Stimulated activated CD8-positive, alpha-beta memory T cell treated with anti-CD3 and anti-CD28 coated beads, Interleukin-7, amount 100 ng/mL, for 4 hours (primary cell): ENCODE measurements around the gene ZYX.

Source experiments
- DNase-seq, 2 donors: peaks; one replicate each; pipeline ENCODE4 v3.0.0-alpha.2; 2020; ENCODE audit warnings: low read depth in 2 of 2

The ZYX gene

DNA sequence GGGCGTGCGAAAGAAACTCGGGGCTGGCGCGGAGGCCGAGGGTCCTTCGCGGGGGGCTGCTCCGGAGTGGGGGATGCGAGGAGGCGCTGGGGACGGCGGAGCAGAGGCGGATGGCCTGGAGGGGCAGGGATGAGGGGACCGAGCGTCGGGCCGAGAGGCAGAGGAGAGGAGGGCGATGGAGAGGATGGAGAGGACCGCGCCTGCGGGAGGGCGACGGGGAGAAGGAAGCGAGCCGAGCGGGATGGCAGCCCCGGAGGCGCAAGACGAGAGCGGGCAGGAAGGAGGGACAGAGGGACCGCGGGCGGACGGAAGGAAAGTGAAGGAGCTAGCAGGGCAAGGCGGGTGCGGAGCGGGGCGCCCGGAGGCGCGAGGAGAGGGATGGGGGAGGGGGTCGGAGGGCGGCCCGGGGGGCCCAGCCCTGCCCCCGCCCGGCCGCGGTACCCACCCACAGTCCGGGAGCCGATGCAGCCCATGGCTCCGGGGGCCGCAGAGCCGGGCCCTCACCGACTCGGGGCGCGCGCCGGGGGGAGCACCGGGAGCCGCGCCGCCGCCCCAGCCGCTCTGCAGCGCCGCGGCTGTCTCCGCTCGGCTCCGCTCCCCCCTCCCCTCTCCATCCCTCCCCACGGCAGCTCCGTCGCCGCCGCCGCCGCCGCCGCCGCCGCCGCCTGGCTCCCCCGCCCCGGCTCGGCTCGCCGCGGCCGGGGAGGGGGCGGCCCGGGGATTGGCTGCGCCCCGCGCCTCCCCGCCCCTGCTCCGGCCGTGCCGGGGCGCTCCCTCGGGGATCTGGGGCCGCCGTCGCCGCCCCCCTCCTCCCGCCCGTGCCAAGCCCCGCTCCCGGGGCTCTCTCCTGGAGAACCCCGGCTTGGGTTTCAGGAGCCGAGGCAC is 18.8 kb upstream of the ZYX start, which contains the start of gene FAM131B:
TSS of gene FAM131B (minus strand) at position 583 of the 885 bp plus-strand sequence. CDS start at position 473, 110 bp downstream.
- DNase-seq: peak in 1 of 2 donors; percentile 28

DNA sequence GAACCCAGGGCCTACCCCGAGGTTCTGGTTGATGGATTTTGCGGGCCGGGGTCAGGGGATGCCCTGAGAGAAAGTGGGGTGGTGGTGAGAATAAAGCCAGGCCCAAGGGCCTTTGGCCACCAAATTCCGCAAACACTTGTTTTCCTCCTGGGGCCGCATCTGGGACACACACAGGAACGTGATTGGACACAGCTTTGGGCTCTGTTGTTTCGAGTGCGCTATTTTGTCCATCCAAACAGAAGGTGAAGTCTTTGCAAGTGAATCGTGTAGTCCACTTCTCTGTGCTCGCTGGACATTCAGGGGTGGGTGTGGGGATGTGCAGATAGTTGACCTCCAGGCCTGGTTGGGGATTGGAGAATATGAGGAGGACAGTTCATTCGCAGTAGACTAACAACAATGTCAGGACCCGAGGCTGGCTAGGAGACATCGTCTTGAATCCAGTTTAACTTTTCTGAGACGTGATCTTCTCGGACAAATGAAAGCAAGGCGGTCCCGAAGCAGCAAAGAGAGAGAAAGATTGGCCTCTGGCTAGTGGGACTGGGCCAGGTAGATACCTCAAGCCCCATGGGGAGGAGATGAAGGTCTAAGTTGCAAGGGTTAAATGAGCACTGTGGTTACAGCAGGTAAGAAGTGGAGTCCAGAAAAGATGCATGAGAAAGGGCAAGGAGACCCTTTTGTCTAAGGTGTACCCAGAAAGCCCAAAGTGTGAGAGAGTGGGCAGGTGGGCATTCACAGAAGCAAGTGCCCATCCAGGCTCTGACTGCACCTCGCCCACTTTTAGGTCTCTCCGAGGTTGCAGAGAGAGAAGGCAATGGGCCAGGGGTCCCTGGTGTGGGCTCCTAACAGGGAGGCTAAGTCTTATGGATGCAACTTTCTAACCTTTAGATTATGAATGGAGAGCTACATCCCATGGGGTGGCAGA is 17.9 kb upstream of the ZYX start:
- no peak for DNase-seq

DNA sequence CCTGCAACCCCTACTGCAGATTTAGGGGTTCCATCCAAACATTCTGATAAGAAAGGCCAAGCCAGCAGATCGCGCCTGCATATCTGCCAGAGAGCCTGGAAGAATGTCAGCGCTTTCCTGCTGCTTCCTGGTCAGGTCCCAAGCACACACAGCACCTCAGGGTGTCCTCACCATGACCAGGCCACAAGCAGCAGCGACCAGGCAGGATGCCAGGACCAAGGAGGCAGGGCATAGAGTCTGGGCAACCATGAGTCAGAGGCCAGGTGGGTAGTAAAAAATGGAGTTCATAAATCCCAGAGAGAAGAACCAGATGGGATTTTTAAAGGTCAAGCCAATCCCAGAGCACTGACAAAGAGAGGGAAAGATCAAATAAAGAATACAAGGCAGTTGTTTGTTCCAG is 13.2 kb upstream of the ZYX start:
- DNase-seq: no peak

DNA sequence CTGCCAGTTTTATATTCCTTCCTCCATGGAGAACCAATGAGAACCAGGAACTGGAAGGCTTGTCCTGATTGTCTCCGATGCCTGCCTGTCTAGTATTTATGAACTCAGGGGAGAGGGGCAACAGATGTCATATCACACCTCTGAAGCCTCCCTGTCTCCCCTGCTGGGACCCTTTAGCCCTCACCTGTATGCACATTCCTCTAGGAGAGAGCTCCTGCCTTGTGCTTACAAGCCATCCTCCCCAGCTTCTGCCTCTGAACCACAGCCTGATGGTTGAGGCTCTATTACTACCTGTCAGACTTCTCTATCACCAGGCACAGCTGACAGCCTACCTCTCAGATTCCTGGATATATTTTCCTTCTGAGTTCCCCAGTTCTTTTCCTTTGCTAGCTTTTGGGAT is 12.8 kb upstream of the ZYX start:
- no peak for DNase-seq

DNA sequence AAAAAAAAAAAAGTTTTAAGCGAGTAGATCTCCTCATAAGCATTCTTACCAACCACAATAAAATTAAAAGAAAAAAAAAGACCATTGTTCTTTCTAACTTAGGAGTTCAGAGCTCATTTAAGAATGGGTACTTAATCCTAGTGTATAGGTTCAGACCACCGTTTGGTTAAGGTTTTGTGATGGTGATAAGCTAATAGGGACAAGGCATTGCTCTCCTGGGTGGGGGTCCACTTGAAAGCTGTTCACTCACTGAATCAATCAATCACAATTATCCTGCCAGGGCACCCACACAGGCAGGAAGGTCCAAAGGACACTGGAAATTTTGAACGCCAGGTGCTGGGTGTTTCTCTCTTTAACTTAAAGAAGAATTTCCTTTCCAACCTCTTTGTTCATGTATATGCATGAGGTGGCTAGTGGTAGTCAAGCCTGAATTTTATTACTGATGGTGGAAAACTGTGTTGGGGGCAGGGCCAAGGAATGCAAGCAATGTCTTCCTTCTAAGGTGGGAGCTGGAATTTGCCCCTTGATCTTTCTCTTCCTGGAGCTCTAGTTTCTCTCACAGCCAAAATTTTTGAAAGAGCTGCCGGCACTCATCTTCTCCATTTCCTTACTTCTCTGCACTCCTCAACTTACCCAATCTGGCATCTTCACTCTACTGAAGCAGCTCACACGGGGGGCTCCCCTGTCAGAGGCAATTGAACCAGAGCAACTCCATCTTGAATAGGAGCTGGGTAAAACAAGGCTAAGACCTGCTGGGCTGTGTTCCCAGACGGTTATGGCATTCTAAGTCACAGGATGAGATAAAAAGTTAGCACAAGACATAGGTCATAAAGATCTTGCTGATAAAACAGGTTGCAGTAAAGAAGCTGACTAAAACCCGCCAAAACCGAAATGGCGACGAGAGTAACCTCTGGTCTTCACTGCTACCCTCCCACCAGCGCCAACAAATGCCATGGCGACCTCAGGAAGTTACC is 11.2 kb upstream of the ZYX start:
- DNase-seq: no peak

DNA sequence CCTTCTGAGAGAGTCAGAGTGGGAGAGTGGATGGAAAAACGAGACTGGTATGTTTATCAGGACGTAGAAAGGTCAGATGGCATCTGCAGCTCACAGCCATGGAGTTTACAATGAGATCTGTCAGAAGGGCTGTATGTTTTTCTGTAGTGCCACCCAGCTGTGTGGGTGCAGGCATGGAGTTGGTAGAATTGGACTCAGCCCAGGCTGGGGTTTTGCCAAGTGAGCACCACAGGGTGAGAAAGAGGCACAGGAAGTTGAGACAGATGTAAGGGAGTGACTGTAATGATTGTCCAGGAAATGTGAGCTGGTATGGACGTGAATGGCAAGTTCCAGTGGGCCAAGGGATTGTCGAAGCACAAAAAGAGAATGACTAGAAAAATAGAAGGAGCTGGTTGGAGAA is 9.1 kb upstream of the ZYX start:
- peak in 1 of 2 donors; percentile 33 for DNase-seq

DNA sequence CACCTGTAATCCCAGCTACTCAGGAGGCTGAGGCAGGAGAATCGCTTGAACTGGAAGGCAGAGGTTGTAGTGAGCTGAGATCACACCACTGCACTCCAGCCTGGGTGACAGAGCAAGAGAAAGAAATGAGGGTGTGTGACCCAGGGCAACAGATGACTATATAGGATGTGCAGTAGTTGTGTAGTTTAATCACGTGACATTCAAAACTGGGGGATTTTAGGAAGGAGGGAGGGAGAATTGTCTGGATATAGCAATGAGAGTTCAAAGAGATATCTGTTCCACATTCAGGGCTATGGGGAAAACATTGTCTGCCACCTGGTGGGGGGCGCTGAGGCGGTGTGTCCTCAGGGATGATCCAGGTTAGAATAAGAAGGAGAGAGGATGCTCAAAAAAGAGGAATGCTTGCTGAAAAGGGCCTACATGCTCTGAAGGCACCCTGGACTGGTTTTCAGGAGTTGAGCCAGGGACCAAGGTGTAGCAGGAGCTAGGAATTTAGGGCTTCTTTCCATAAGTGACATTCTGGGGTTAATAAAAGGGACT is 7.8 kb upstream of the ZYX start:
- DNase-seq: no peak

DNA sequence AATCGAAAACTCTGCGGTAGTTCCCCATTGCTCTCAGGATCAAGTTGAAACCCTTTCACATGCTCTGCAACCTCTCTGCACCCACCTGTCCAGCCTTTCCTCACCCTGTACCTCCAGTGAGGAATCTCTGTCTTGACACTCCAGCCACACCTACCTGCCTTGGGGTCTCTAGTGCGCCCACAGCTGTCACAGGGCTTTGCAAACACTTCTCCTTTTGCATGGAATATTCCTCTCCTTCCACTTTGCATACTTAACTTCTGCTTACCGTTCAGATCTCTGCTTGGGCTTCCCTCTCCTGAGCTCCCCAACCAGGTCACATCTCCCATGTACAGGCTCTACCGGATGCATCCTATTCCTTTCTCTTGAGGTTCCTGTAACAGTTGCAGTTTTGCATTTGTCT is 6.6 kb upstream of the ZYX start:
- no peak for DNase-seq

DNA sequence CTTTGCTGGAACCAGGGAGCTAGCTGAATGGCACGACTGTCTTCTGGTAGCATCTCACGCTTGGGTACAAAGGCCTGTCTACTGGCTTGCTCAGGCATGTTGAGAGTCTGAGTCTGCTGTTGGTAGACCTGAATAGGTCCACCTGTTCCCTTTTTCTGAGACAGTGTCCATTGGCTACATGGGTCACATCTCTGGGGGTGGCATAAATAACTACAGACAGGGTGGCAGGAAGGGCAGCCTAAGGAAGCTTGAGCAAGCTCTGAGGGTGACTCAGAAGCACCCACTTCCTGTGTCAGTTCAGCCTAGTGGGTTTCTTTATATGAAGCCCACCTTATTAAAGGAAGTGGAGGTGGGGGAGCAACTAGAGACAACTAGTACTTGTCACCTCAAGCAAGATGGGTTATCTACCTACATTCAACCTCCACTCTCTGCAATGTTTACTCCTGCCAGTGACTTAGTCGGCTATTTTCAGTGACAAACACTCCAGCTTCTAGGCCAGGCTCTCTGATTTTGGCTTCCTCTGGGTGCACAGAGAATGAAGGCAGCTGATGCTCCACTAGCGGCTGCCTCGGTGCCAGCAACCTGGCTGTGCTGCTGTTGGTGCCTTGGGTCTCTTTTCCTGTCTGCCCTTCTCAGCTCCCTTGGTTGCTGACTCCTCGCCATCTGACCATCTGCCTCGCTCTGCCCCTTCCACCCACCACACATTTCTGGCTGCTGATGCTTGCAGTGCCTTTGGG is 5.7 kb upstream of the ZYX start:
- peak; percentile 41 to 47 for DNase-seq

DNA sequence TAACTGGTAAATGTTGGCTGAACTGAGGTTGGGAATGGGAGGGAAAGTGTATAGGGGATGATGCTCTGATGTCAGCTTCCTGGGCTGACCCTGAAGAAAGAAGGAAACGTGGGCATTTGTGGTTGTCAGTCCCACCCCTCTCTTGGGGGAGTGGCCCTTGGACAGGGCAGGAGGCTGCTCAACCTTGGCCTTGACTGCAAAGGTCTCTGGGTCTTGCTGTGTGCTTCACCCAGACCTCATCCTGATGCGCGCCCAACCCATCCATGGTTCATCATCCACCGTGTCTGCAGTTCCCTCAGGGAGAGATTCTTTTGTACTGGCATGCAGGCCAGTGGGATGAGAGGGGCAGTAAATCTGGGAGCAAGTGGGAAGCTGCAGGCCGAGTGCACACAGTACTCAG is 4.7 kb upstream of the ZYX start:
- no peak for DNase-seq

DNA sequence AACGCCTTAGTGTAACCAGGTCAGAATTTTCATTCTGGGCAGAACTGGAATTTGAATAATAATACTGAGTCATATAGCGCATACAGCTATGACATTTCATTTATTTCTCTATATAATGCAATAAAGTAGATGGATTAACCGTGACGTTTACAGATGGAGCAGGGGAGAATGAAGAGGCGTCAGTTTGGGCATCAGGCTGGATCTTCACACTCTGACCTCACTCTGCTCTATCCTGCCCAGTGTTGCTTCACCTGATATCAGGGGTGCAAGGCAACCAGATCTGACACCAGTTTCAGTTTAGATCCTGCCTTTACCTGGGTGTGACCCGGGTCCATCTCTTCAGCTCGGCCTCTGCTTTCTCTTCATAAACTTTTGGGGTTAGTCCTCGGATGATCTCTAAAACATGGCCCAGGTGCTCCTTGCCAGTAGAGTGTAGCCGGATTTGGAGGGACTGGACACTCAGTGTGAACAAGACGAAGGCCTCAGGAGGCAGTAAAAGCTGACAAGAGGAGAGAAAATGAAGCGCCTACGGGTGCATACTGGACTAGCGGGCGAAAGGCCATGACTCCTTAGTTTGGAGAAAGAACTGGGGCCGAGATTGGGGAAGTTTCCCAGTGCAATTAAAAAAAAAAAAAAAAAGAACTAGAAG is 1.4 kb upstream of the ZYX start:
- DNase-seq: no peak

DNA sequence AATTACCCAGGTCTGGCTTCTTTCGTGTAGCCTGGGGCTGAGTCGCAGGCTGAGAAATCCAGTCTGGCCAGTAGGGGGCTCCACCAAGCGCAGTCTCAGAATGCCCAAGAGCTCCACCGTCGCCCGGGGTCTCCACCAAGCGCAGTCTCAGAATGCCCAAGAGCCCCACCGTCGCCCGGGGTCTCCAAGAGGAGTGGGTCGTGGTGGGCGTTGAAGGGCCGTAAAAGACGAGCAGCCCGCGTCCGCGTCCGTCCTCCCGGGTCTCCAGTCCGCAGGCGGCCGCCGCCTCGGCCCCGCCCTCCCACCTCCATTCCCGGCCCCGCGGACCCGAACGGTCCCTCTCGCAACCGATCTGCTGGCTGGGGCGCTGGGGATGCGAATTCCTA is 892 bp upstream of the ZYX start:
- DNase-seq: peak; percentile 72 to 78

DNA sequence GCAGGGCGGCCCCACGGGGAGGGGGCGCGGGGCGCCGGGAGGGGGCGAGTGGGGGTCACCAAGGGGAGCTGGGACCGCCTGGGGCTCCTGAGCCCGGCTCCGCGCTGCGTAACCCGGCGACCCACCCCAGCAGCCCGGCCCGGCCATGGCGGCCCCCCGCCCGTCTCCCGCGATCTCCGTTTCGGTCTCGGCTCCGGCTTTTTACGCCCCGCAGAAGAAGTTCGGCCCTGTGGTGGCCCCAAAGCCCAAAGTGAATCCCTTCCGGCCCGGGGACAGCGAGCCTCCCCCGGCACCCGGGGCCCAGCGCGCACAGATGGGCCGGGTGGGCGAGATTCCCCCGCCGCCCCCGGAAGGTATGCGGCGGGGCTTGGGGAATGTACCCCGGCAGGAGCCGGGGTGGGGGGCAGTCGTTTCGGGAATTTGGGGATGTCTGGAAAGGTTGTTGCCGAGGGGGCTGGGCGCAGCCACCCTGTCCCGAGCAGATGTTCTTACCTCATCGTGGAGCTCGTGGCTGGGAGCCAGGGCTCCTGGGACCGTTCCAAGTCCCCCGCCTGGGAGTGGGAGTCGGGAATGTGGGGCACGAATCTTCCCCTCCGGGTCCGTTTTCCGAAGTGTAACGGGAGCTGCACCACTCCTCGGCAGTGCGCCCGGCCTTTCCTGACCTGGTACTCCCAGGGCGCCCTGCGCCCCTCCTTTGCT is 431 bp downstream of the ZYX start:
- DNase-seq: no peak

DNA sequence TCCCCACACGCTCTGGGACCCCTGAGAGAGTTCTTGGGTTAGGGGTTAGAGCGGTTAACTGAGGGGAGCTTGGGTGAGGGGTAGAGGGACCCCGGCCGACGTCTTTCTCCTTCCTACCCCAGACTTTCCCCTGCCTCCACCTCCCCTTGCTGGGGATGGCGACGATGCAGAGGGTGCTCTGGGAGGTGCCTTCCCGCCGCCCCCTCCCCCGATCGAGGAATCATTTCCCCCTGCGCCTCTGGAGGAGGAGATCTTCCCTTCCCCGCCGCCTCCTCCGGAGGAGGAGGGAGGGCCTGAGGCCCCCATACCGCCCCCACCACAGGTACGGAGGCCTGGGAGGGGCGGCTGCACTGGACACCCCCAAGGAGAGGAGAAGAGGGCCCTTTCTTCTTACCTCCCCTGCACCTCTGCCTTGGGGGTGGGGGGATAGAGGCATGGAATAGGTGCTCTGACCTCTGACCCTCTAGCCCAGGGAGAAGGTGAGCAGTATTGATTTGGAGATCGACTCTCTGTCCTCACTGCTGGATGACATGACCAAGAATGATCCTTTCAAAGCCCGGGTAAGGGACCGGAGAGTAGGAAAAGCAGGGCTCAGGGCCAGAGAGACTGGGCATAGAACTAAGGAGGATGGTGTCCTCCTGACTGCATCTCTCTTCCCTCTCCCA is 1.1 kb downstream of the ZYX start:
- DNase-seq: no peak

DNA sequence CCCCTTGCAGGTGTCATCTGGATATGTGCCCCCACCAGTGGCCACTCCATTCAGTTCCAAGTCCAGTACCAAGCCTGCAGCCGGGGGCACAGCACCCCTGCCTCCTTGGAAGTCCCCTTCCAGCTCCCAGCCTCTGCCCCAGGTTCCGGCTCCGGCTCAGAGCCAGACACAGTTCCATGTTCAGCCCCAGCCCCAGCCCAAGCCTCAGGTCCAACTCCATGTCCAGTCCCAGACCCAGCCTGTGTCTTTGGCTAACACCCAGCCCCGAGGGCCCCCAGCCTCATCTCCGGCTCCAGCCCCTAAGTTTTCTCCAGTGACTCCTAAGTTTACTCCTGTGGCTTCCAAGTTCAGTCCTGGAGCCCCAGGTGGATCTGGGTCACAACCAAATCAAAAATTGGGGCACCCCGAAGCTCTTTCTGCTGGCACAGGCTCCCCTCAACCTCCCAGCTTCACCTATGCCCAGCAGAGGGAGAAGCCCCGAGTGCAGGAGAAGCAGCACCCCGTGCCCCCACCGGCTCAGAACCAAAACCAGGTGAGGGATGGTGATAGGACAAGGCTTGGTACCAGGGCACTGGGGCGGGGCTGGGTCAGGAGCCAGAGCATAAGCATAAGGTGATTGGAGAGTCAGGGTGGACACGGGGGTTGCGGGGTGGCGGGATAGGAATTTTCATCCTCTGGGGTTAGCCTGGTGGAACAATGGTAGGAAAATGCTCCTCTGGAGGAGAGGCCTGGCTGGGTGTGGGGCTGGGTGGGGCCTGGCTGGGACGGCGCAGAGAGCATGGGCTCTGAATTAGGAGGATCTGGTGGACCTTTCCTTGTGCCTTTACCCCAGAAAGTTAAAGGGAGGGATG is 1.9 kb downstream of the ZYX start:
- no peak for DNase-seq

DNA sequence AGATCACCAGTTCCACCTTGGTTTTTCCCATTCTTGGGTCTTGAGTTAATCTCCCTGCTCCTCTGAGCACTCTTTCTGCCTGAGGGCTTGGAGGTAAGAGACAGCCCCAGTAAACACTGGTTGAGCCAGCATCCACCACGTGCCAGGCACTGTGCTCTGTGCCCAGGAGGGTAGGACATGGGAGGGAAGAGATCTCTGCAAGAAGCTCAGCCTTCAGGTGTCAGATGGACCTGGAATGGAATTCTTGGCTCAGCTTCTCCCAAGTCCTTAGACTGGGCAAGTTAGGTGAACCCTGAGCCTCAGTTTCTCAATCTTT is 2.5 kb downstream of the ZYX start:
- no peak for DNase-seq

DNA sequence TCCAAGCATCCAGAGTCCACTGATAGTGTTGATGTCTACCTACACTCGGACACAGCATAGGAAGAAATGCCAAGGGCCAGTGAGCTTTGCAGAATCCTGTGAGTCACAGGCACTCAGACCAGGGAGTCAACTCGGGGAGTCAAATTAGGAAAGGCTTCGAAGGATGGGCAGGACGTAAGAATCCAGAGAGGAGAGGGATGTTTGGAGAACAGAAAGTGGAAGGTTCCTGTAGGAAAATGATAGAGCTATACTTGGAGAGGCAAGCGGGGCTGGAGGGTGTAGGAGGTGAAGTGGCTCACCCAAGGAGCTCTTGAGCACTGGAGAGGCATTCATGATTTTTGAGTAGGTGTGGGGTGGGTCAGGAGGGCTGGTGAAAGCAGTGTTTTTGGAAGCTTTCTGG is 3.0 kb downstream of the ZYX start:
- DNase-seq: no peak
